Right lobe of liver (tissue), 6 donors: ENCODE data around the gene CCDC30. TPM values are rescaled to one million over a fixed set of nuclear protein-coding genes. Genes with fewer than 3 reads are reported as not detected.
A peak's percentile ranks its signal among the peaks of the same experiment; 100 is the strongest.

Source experiments
- ATAC-seq, 4 donors: fragments of 200-7000 bp; cut with Tn5 transposase; one replicate each; pipeline ENCODE4 v1.9.1; 2020; ENCODE audit warnings: mild to moderate bottlenecking in 4 of 4, moderate library complexity in 4 of 4
- DNase-seq, 3 donors: peaks; one replicate each; pipeline ENCODE4 v3.0.0-alpha.2; 2020
- H3K27ac ChIP-seq, 3 donors: fragments of 200-600 bp; one replicate each; pipeline ENCODE4 v1.8.0; 2022
- H3K27me3 ChIP-seq, 2 donors: fragments of 200-600 bp; one replicate each; pipeline ENCODE4 v1.8.0; 2022
- H3K36me3 ChIP-seq, 4 donors: fragments of 200-600 bp; sonication (generic) in 1 of 4; one replicate each; pipeline versions ENCODE4 v1.5.1 to v1.8.0; 2017 to 2022; ENCODE audit warnings: control low read depth in 1 of 4
- H3K4me1 ChIP-seq, 4 donors: fragments of 200-600 bp; sonication (generic) in 1 of 4; one replicate each; pipeline versions ENCODE4 v1.5.1 to v1.8.0; 2017 to 2022; ENCODE audit warnings: control low read depth in 1 of 4
- H3K4me3 ChIP-seq, 3 donors: fragments of 200-600 bp; one replicate each; pipeline ENCODE4 v1.8.0; 2022
- H3K9me3 ChIP-seq, 4 donors: fragments of 200-600 bp; sonication (generic) in 1 of 4; one replicate each; pipeline versions ENCODE4 v1.5.1 to v1.8.0; 2017 to 2022; ENCODE audit warnings: control low read depth in 1 of 4
- CTCF ChIP-seq, 4 donors: fragments of 200-600 bp in 3 of 4; fragments of 450-650 bp in 1 of 4; IDR thresholded peaks; one replicate each; pipeline versions ENCODE4 v1.5.1 to v1.8.0; 2016 to 2022; ENCODE audit warnings: antibody characterized with exemption in 4 of 4, mild to moderate bottlenecking in 2 of 4
- POLR2A ChIP-seq: fragments of 450-650 bp; IDR thresholded peaks from one replicate; pipeline ENCODE4 v1.6.1; 2017; ENCODE audit warnings: antibody characterized with exemption, mild to moderate bottlenecking
- WGBS: methylation state at CpG from one replicate; pipeline ENCODE4 v1.1.6; 2018; ENCODE audit warnings: low coverage, low lambda C conversion rate; ENCODE audit not compliant: insufficient coverage; ENCODE audit errors: missing lambda C conversion rate; 5-methylcytosine and 5-hydroxymethylcytosine counted together
- intact Hi-C, 2 donors: fragments of 100-400 bp; cut with DNase I; formaldehyde crosslinking; loops; one replicate each; pipeline versions ENCODE4 v1.11.2 to v1.14.1; 2022
- total RNA-seq, 6 experiments: library from RNA; depleted of rRNA in 2 of 6; stranded (reverse); fragments of >200 nt in 2 of 6; fragmentation: NEBNext Ultra II Directional in 3 of 6; extraction: Animal tissue kit (Norgen Biotek cat#: 25700) in 3 of 6; gene quantifications; one replicate each; pipeline versions ENCODE4 v1.1.0 to v1.2.4, GENCODE V29; 2016 to 2023
- donor health status: DM: no; HTN: yes; CAD: no.
- donor health status: DM: no; HTN: no; CAD: no.
- donor health status: DM: no; HTN: no; CAD: no.
- donor health status: DM: no; HTN: yes; CAD: no.
- donor health status: DM: no; HTN: yes; CAD: no.

Gene CCDC30
- total RNA-seq, 6 experiments from 2014 or later: 0.37 to 1.4 (median 1.0) TPM

GRCh38 chr1:42422737-42423136 is 40.3 kb upstream of the CCDC30 start:
- intact Hi-C loops: no loop called here
- H3K27ac ChIP-seq: no peak overlapping the region
- H3K9me3 ChIP-seq: no peaks in the 10 kb centered on the region
- ATAC-seq: no peak
- peaks cover 0 to 10% (median 0%) of the 10 kb centered on the region in 4 donors for H3K4me1 ChIP-seq
- 77% methylated on average over 9 of the region's 9 CpGs for WGBS
- no peak for DNase-seq
- no peaks in the 10 kb centered on the region for H3K27me3 ChIP-seq
- no peak overlapping the region for H3K4me3 ChIP-seq
- TF ChIP-seq POLR2A (no peak), CTCF (IDR thresholded peaks at IDR 0.05) (no peak)
- H3K36me3 ChIP-seq: no peaks in the 10 kb centered on the region

GRCh38 chr1:42423681-42424080 is 39.4 kb upstream of the CCDC30 start:
- Histone ChIP-seq H3K9me3 (no peaks in the 10 kb centered on the region), H3K27me3 (no peaks in the 10 kb centered on the region), H3K27ac (no peak overlapping the region), H3K4me3 (no peak overlapping the region), H3K36me3 (no peaks in the 10 kb centered on the region), H3K4me1 (peaks cover 0 to 10% (median 0%) of the 10 kb centered on the region in 4 donors)
- intact Hi-C loops: no loop called here
- TF ChIP-seq CTCF (IDR thresholded peaks at IDR 0.05) (no peak), POLR2A (no peak)
- no peak for ATAC-seq
- DNase-seq: no peak
- 100% methylated on average over 3 of the region's 3 CpGs for WGBS

DNA sequence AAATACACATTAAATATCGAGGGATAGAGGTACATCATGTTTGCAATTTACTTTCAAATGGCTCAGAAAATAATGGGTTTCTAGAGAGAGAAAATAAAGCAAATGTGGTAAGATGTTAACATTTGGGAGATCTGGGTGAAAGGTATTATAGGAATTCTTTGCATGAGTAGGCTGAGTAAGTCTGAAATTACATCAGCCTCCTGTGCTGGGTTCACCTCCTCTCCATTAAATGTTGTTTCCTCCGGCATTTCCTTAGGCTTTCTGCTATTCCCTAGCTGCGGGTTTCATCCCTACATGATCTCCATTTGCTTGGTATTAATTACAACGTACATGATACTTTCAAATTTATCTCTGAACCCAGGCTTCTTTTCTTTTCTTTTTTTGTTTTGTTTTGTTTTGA is 38.9 kb upstream of the CCDC30 start:
- Histone ChIP-seq H3K4me1 (peaks cover 0 to 10% (median 0%) of the 10 kb centered on the region in 4 donors), H3K36me3 (no peaks in the 10 kb centered on the region), H3K4me3 (no peak overlapping the region), H3K9me3 (no peaks in the 10 kb centered on the region), H3K27me3 (no peaks in the 10 kb centered on the region), H3K27ac (no peak overlapping the region)
- ATAC-seq (no peak), DNase-seq (no peak)
- intact Hi-C loops: no loop called here
- TF ChIP-seq POLR2A: no peak
- no peak for TF ChIP-seq CTCF (IDR thresholded peaks at IDR 0.05)
- 90% methylated on average over 3 of the region's 4 CpGs for WGBS

DNA sequence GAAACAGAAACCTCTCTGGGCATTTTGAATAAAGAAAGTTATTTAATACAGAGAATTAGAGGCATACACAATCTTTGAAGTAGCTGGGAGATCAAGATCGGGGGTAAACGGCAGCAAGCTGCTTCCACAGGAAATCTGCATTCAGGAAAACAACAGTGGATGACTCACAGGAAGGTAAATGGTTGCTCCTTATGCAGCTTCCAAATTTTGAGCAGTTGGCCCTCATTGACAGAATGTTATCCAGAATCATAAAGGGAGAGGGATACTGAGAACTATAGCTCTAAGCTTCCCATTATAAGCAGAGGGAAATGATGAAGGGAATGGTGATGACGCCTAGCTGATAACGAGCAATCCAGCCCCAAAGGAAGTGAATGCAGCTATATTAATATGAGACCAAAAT is 35.8 kb upstream of the CCDC30 start:
- ATAC-seq (peak in 2 of 4 donors; percentile 34 to 50), DNase-seq (no peak)
- 67% methylated on average over 4 of the region's 4 CpGs for WGBS
- no peak overlapping the region for H3K27ac ChIP-seq
- H3K4me3 ChIP-seq: no peak overlapping the region
- intact Hi-C loops: no loop called here
- no peaks in the 10 kb centered on the region for H3K27me3 ChIP-seq
- no peak for TF ChIP-seq CTCF (IDR thresholded peaks at IDR 0.05)
- TF ChIP-seq POLR2A: no peak
- H3K36me3 ChIP-seq: no peaks in the 10 kb centered on the region
- no peaks in the 10 kb centered on the region for H3K9me3 ChIP-seq
- peaks cover 0 to 18% (median 5%) of the 10 kb centered on the region in 4 donors for H3K4me1 ChIP-seq

GRCh38 chr1:42429603-42430002 is 33.5 kb upstream of the CCDC30 start:
- ATAC-seq: peak in 1 of 4 donors; percentile 45
- WGBS: 50% methylated on average over 1 of the region's 1 CpG
- Histone ChIP-seq H3K4me3 (no peak overlapping the region), H3K4me1 (peaks cover 0 to 15% (median 6%) of the 10 kb centered on the region in 4 donors), H3K9me3 (no peaks in the 10 kb centered on the region), H3K27ac (no peak overlapping the region), H3K27me3 (no peaks in the 10 kb centered on the region), H3K36me3 (no peaks in the 10 kb centered on the region)
- intact Hi-C loops: no loop called here
- no peak for TF ChIP-seq CTCF (IDR thresholded peaks at IDR 0.05)
- TF ChIP-seq POLR2A: no peak
- DNase-seq: no peak
